HG03280 (cell line): ENCODE measurements around the gene SRSF4.
"Not testable (repeated sequence)": the region's sequence is repeated elsewhere in the genome, so short reads cannot be mapped to it uniquely, and the experiment has no call there.

Experiments used
- ATAC-seq: cut with Tn5 transposase; IDR thresholded peaks from one replicate; pipeline ENCODE4 v1.9.1; 2021; ENCODE audit warnings: mild to moderate bottlenecking, moderate library complexity; ENCODE audit not compliant: unreplicated experiment

Gene SRSF4

GRCh38 chr1:29166291-29166878, 15.3 kb downstream of the SRSF4 start:
- no peak for ATAC-seq

- ATAC-seq, result no peak
Measured at GRCh38 chr1:29164588-29164987, 17.1 kb downstream of the SRSF4 start.

GRCh38 chr1:29162476-29163138, 19.1 kb downstream of the SRSF4 start:
- ATAC-seq, result no peak

- ATAC-seq, result no peak
Measured at GRCh38 chr1:29162025-29162424, 19.7 kb downstream of the SRSF4 start.

GRCh38 chr1:29159773-29160172, 21.9 kb downstream of the SRSF4 start:
- no peak for ATAC-seq

GRCh38 chr1:29157269-29157601, 24.5 kb downstream of the SRSF4 start:
- ATAC-seq, result no peak

- ATAC-seq, result no peak
Measured at GRCh38 chr1:29156543-29157268, 25.0 kb downstream of the SRSF4 start.

- ATAC-seq, result no peak
Measured at GRCh38 chr1:29152046-29152805, 29.5 kb downstream of the SRSF4 start.

GRCh38 chr1:29150346-29150745, 31.4 kb downstream of the SRSF4 start:
- ATAC-seq, result not testable (repeated sequence)

GRCh38 chr1:29148656-29149491, 32.8 kb downstream of the SRSF4 start:
- no peak for ATAC-seq

GRCh38 chr1:29145739-29146437, 35.8 kb downstream of the SRSF4 start:
- ATAC-seq, result no peak

- ATAC-seq, result no peak
Measured at GRCh38 chr1:29144178-29144577, 37.5 kb downstream of the SRSF4 start.

GRCh38 chr1:29142714-29143113, 39.0 kb downstream of the SRSF4 start:
- ATAC-seq, result no peak

- ATAC-seq, result no peak
Measured at GRCh38 chr1:29136391-29136915, 45.2 kb downstream of the SRSF4 start.

GRCh38 chr1:29134695-29135028, 47.0 kb downstream of the SRSF4 start:
- no peak for ATAC-seq

- no peak for ATAC-seq
Measured at GRCh38 chr1:29133861-29134694, 47.6 kb downstream of the SRSF4 start.

GRCh38 chr1:29131056-29131455, 50.6 kb downstream of the SRSF4 start:
- not testable (repeated sequence) for ATAC-seq

GRCh38 chr1:29129916-29130315, 51.8 kb downstream of the SRSF4 start:
- no peak for ATAC-seq

- ATAC-seq, result no peak
Measured at GRCh38 chr1:29128739-29129138, 53.0 kb downstream of the SRSF4 start.
